HG03025 (cell line): ENCODE results near the gene PTPN6.

ENCODE experiments used
- ATAC-seq: cut with Tn5 transposase; IDR thresholded peaks from one replicate; pipeline ENCODE4 v1.9.1; 2021; ENCODE audit warnings: mild to moderate bottlenecking, moderate library complexity; ENCODE audit not compliant: unreplicated experiment, low FRiP score

The PTPN6 gene

GRCh38 chr12:6953442-6954315 is 2.5 kb downstream of the PTPN6 start:
- ATAC-seq = peak; percentile 47

- ATAC-seq = no peak
Observed at GRCh38 chr12:6954316-6955107, 3.4 kb downstream of the PTPN6 start.

- ATAC-seq = no peak
Observed at GRCh38 chr12:6955108-6956020, 4.2 kb downstream of the PTPN6 start.

- no peak for ATAC-seq
Observed at GRCh38 chr12:6956021-6956727, 5.0 kb downstream of the PTPN6 start.

- ATAC-seq = no peak
Observed at GRCh38 chr12:6957151-6957701, 6.1 kb downstream of the PTPN6 start.

GRCh38 chr12:6957741-6958608 is 6.8 kb downstream of the PTPN6 start:
- no peak for ATAC-seq

- ATAC-seq = no peak
Observed at GRCh38 chr12:6958609-6959057, 7.5 kb downstream of the PTPN6 start.

- peak; percentile 40 for ATAC-seq
Observed at GRCh38 chr12:6959058-6959804, 8.1 kb downstream of the PTPN6 start.

GRCh38 chr12:6959805-6960592 is 8.8 kb downstream of the PTPN6 start:
- no peak for ATAC-seq

- no peak for ATAC-seq
Observed at GRCh38 chr12:6960593-6961277, 9.6 kb downstream of the PTPN6 start.

GRCh38 chr12:6961278-6961694 is 10.1 kb downstream of the PTPN6 start:
- no peak for ATAC-seq

- no peak for ATAC-seq
Observed at GRCh38 chr12:6961695-6962284, 10.6 kb downstream of the PTPN6 start.

GRCh38 chr12:6962285-6963015 is 11.3 kb downstream of the PTPN6 start:
- ATAC-seq = no peak

- ATAC-seq = no peak
Observed at GRCh38 chr12:6963016-6963731, 12.0 kb downstream of the PTPN6 start.
